Myocyte (in vitro differentiated cells): Measurements from ENCODE around the gene MPI. TPM values are rescaled to one million over a fixed set of nuclear protein-coding genes. Genes with fewer than 3 reads are reported as not detected.

Source experiments
- DNase-seq: peaks from one replicate; pipeline ENCODE4 v3.0.0-alpha.2; 2012; ENCODE audit warnings: low read depth
- polyA plus RNA-seq: library from polyadenylated mRNA; unstranded; fragments of >200 nt; gene quantifications from one replicate; pipeline ENCODE4 v1.2.1, GENCODE V29; 2012; ENCODE audit warnings: missing spikeins
- total RNA-seq: library from RNA; depleted of rRNA; stranded (reverse); fragments of >200 nt; gene quantifications from 2 replicates; pipeline ENCODE4 v1.2.3, GENCODE V29; 2014

MPI gene
- 334 and 342 TPM in 2 replicates for total RNA-seq
- polyA plus RNA-seq: 90.3 TPM

GRCh38 chr15:74889883-74890664, at the start of gene MPI:
TSS of gene MPI (plus strand) at chr15:74890042. CDS start at chr15:74890074, 32 bp downstream.
- peak; percentile 90 for DNase-seq

GRCh38 chr15:74840851-74841775, 48.7 kb upstream of the MPI start:
- no peak for DNase-seq

GRCh38 chr15:74841891-74842373, 47.9 kb upstream of the MPI start:
- DNase-seq: no peak

GRCh38 chr15:74842581-74843444, 47.0 kb upstream of the MPI start, which contains the start of gene ULK3:
TSS of gene ULK3 (minus strand) at chr15:74843156. CDS start at chr15:74843105, 51 bp downstream.
- DNase-seq: peak; percentile 94

GRCh38 chr15:74843445-74843828, 46.4 kb upstream of the MPI start:
- no peak for DNase-seq

- DNase-seq: no peak
These were observed 45.9 kb upstream of the MPI start for GRCh38 chr15:74843891-74844299.

GRCh38 chr15:74844319-74845207, 45.3 kb upstream of the MPI start:
- no peak for DNase-seq

GRCh38 chr15:74845208-74845568, 44.7 kb upstream of the MPI start:
- no peak for DNase-seq

GRCh38 chr15:74845581-74845980, 44.3 kb upstream of the MPI start:
- DNase-seq: no peak

- DNase-seq: no peak
These were observed 42.4 kb upstream of the MPI start for GRCh38 chr15:74847432-74847831.

- DNase-seq: no peak
These were observed 39.4 kb upstream of the MPI start for GRCh38 chr15:74850393-74850792.

- DNase-seq: no peak
These were observed 37.9 kb upstream of the MPI start for GRCh38 chr15:74851960-74852359.

- peak; percentile 53 for DNase-seq
These were observed 35.3 kb upstream of the MPI start for GRCh38 chr15:74854453-74855022.

- DNase-seq: peak; percentile 93
These were observed 34.0 kb upstream of the MPI start for GRCh38 chr15:74855857-74856256.

GRCh38 chr15:74856537-74856936, 33.3 kb upstream of the MPI start:
- DNase-seq: no peak

GRCh38 chr15:74857082-74857655, 32.7 kb upstream of the MPI start:
- DNase-seq: no peak

- no peak for DNase-seq
These were observed 32.0 kb upstream of the MPI start for GRCh38 chr15:74857671-74858368.

GRCh38 chr15:74858369-74858740, 31.5 kb upstream of the MPI start:
- no peak for DNase-seq
